Measurements from ENCODE around the gene CCR5AS.
"Not testable (repeated sequence)": the region's sequence is repeated elsewhere in the genome, so short reads cannot be mapped to it uniquely, and the experiment has no call there.

CCR5AS gene

DNA sequence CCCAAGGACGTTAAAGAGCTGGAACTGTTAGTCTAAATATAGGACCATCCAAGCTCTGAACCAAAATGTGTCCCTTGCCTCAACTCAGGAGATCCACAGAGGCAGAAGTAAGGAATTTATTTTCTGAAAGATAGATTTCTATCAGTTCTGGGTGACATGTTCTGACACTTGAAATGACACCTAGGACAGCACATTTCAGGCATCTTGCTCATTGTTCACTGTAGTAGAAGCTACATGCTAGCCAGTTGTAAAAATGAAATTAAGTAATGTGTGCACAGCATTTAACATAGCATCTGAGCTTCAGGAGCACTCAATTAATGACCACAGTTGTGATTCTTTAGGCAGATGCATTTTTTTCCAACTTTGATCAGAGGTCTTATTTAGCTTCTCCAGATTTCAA lies 52.4 kb downstream of the CCR5AS start:
- no peak for DNase-seq (ENCODE audit: low spot score)

DNA sequence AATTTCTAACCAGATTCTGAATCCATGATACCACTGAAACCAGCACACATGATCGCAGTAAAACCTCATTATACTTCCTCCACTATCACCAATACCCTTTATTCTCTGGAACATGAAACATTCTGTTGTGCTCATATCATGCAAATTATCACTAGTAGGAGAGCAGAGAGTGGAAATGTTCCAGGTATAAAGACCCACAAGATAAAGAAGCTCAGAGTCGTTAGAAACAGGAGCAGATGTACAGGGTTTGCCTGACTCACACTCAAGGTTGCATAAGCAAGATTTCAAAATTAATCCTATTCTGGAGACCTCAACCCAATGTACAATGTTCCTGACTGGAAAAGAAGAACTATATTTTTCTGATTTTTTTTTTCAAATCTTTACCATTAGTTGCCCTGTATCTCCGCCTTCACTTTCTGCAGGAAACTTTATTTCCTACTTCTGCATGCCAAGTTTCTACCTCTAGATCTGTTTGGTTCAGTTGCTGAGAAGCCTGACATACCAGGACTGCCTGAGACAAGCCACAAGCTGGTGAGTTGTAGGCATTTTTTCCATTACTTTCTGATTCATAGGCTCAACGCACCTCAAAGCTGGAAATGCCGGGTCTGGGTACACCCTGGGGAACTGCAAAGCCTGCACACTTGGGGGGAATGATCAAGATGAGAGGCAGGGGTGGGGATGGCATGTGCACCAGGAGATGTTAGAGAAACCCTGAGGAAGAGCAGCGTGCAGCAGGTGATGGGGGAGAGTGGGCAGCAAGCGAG lies 53.0 kb downstream of the CCR5AS start, which contains the start of gene CCR2:
TSS of gene CCR2 (plus strand) at position 465 of the 764 bp plus-strand sequence. CDS start 3,417 bp downstream, outside the sequence.
- no peak for DNase-seq (ENCODE audit: low spot score)

DNA sequence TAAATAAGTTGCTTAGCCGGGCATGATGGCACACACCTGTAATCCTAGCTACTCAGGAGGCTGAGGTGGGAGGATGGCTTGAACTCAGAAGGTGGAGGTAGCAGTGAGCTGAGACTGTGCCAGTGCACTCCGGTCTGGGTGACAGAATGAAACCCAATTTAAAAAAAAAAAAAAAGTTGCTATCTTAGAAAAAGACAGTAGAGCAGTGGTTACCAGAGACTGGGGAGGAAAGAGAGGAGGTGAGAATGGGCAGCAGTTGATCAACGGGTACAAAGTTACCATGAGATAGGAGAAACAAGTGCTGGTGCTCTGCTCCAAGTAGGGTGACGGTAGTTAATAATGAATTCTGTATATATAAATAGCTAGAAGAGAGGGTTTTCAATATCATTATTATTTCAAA lies 53.8 kb downstream of the CCR5AS start:
- no peak for DNase-seq (ENCODE audit: low spot score)

DNA sequence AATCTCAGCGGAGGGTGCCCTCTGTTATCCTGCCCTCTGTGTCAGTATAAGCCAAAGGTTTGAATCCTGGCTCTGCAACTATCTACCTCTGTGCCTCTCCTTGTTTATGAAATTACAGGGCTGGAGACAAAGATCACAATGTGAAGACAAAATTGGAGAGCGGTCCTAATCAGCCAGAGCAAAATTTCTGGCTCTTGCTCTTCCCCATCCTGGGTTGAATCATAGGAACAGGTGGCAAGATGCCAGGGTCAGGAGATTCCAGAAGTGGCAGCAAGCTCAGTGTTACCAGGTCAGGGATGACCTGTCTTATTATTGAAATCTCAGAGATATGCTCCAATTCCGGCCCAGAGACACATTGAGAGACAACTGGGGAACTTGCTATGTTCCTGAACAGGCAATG lies 55.2 kb downstream of the CCR5AS start:
- DNase-seq (ENCODE audit: low spot score), result no peak

DNA sequence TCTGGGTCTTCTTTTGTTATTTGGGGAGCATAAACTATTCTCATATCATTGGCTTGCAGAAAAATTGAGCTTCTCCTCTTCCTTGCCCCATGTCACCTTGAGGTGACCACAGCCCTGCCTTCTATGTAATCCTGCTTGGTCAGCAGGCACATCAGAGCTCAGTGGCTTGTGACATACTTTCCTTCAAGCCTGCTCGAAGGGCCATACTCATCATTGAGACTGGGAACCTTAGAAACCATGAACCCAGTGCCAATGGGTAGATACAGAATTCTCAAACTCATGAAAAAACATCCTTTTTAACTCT lies 56.7 kb downstream of the CCR5AS start:
- DNase-seq (ENCODE audit: low spot score), result no peak

DNA sequence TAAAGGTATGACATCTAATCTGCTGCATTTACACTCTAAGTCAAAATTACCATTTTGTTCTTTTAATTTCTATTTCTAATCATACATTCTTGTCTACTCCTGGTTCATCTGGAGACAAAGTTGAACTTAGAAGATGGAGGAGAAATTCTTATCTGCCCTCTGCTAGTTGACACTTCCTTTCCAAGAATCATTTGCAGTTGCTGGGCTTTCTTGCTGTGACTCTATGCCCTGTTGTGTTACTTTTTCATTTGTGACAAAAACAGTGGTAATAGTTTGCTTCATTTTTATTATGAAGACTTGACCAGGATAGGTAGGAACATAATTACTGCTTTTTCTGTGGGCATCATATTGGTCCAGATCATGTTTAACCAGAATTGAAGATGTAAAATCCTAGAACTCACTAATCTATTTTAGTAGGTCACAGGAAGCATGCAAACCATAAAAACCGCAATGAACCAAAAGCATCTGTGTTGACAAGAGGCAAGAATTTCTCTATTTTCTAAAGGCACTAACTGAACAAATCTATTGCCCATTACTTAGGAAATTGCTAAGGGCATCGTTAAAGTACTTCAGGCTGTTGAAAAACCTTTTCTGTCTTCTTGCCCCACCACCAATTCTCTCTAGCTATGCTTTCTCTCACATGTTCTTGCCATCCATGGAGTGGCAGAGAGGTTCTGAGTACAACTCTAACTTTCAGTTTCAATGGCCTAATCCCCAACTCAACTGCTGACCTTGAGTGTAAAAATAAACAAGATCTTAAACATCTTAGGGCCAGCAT lies 57.2 kb downstream of the CCR5AS start:
- no peak for DNase-seq (ENCODE audit: low spot score)

DNA sequence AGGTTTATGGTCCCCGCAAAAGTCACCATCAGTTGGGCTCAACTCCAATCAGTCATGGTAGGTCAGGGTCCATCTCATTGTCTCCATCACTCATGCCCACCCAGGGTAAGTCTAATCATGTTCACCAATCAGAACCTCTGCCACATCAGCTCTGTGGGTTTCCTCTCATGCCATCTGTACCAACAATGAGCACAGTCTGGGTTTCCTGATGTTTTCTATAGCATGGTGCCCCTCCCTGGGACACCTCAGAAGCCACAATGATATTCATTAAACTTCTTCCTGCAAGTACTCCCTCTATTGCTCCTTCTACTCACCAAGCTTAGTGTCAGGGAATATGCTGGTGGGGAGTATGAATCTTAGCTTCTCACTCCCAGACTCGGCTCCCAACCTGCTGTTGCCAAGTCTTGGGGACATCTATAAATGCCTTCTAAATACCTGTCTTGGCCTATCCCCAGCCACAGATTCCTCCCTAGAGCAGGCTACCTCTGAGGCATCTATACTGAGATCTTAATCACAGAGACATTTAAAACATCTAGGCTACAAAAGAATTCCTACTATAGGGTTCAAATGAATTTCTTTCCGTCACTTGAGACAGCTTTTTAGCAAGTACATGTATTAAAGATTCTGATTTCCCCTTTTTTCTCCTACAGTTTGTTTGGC lies 57.9 kb downstream of the CCR5AS start:
- no peak for DNase-seq (ENCODE audit: low spot score)

DNA sequence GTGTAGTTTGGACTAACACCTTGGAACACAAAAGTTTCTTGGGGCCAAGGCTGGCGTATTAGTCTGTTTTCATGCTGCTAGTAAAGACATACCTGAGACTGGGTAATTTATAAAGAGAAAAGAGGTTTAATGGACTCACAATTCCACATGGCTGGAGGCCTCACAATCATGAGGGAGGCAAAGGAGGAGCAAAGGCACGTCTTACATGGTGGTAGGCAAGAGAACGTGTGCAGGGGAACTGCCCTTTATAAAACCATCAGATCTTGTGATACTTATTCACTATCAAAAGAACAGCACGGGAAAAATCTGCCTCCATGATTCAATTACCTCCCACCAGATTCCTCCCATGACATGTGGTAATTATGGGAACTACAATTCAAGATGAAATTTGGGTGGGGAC lies 62.4 kb downstream of the CCR5AS start:
- DNase-seq (ENCODE audit: low spot score), result no peak

DNA sequence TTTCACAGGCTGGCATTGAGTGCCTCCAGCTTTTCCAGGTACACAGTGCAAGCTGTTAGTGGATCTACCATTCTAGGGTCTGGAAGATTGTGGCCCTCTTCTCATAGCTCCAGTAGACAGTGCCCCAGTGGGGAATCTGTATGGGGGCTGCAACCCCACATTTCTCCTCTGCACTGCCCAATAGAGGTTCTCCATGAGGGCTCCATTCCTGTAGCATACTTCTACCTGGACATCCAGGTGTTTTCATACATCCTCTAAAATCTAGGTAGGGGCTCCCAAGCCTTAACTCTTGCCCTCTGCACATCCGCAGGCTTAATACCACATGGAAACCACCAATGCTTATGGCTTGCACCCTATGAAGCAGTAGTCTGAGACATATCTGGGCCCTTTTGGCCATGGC lies 68.0 kb downstream of the CCR5AS start:
- DNase-seq (ENCODE audit: low spot score), result no peak

DNA sequence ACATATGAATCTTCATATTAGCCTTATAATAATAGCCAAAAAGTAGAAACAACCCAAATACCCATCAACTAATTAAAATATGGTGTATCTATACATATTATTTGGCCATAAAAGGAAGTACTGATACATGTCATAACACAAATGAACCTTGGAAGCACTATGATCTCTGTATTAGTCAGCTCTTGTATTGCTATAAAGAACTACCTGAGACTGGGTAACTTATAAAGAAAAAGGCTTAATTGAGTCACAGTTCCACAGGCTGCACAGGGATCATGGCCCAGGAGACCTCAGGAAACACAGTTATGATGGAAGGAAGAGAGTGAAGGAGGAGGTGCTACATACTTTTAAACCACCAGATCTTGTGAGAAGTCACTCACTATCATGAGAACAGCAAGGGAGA lies 69.0 kb downstream of the CCR5AS start:
- DNase-seq (ENCODE audit: low spot score), result no peak

DNA sequence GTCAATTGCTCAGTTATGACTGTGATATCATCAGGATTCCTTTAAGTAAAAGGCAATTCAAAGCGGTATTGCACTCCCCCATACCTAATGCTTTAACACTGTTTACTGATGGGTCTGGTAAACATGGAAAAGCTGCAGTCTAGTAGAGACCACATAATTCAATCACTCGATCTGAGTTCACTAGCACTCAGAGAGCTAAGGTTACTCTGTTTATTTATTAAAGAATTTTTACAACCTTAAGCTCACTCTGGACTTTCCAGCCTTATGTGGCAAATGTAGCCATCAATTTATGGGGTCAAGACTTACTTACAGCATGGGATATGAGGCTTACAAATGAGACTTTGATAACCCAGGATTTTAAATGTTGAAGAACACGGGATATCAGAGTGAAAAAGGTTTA lies 71.3 kb downstream of the CCR5AS start:
- no peak for DNase-seq (ENCODE audit: low spot score)

DNA sequence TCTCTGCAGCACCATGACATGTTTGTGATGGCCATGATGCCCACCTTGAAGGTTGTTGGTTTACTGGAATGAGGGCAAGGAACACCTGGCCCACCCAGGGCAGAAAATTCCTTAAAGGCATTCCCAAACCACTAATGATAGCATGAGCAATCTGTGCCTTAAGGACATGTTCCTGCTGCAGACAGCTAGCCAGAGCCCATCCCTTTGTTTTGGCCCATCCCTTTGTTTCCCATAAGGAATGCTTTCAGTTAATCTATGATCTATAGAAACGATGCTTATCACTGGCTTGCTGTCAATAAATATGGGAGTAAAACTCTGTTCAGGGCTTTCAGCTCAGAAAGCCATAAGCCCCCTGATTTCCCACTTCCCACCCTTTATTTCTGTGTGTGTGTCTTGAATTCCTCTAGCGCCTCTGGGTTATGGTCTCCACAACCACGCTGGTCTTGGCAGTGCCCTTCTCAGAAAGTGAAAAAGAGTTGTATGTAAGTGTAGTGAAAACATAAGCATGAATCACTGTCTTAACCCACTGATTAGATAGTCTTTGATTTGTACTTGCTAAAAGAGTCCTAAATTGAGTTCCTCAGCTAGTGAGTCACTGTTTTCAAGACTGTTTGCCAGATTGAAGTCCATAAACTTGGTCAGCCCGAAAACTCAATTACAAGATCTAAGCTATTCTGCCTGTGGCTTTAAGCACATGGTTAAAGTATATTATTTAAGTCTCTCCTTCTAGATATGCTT lies 72.0 kb downstream of the CCR5AS start:
- no peak for DNase-seq (ENCODE audit: low spot score)

DNA sequence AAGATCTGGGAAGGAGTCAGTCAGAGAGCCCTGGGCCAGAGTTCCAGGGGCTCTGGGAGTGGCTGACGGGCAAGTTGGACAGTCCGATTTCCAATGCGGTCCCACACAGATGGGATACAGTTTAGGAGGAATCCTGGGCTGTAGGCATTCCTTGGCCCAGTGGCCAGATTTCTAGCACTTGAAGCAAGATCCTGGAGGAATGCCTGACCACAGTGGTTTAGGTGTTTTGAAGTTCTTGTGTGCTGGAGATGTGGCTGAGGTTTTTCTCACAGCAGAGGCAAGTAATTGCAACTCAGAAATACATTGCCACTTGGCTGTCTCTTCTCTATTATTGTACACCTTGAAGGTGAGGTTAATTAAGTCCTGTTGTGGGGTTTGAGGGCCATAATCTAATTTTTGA lies 76.2 kb downstream of the CCR5AS start:
- DNase-seq (ENCODE audit: low spot score), result not testable (repeated sequence)

DNA sequence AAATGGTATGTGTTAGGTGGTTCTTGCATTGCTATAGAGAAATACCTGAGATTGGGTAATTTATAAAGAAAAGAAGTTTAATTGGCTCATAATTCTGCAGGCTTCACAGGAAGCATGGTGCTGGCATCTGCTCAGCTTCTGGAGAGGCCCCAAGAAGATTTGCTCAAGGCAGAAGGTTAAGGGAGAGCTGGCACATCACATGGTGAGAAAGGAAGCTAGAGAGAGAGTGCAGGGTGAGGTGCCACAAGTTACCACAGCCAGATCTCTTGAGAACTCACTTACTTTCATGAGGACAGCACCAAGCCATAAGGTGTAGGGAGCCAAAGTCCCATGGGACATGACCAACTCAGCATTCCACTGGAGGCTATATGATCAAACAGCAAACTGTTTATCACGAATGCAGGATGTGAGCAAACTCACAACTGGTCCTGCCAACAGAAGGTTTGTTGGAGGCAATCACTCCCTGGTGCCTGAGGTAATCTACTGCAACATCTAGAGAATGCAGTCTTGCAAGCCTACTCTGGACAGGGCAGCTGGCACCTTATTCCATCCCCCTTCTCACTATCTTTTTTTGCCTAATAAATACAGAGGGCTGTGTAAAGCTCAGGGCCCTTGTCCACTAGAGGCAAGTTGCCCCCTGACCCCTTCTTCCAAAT lies 81.1 kb downstream of the CCR5AS start:
- DNase-seq (ENCODE audit: low spot score), result no peak

DNA sequence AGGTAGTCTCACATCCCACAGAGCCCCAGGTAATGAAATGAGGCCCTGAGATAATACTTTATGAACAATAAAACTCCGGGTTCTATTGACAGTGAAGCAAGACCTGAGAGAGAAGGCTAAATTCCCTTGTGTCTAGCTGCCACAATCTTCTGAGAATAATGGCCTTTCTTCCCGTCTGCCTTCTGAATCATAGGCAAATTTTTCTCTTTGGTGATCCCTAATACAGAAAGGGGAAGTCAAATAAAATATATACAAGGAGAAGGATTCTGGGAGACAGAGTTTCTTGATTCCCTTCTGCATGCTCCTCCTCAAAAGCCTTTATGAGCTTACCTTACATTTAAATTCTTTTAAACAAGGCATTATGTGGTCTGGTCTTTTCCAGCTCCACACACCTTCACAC lies 82.8 kb downstream of the CCR5AS start:
- DNase-seq (ENCODE audit: low spot score), result no peak

DNA sequence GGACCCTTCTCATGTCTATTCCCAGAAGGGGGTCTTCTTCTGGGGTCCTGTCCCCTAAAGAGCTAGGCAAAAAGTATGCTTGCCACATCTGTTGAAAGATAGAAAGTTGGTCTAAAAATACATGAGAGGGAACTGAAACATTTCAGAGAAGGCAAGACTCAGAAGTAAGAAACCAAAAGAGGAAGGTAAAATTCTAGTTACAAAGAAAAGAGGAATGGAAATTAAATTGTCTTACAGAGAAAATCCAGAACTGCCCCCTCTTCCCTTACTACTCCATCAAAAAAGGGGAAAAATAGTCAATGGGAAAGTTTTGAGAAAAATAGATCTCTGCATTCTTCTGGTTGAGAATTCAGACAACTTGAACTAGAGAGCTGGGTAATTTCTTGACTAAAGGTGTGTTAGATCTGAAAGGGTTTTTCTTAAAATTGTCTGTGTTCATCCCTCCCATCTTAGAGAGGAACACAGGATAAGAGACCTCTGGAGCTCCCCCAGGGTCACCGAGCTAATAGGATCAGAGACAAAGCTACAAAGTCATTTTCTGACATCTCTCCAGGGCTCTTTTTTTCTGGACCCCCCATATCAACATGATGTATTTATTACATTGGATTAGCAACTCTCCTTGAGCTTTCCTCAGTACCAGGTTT lies 85.3 kb downstream of the CCR5AS start:
- DNase-seq (ENCODE audit: low spot score), result no peak

DNA sequence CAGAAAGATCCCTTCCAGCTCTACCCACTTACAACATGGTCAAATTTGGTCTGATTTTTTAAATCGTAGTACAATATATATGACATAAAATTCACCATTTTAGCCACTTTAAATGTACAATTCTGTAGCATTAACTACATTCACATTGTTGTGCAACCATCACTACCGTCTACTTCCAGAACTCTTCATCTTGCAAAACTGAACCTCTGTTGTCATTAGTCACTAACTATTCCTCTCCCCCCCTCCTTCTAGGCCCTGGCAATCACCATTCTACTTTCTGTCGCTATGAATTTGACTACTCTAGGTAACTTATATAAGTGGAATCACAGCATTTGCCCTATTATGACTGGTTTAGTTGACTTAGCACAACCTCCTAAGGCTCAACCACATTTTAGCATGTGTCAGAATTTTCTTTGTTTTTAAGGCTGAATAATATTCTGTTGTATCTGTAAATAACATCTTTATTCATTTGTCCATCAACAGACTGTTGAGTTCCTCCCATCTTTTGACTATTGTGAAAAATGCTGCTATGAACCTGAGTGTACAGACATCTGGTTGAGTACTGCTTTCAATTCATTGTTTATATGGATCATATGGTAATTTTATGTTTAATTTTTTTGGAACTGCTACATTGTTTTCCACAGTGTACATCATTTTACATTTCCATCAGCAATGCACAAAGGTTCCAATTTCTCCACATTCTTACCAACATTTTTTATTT lies 88.5 kb downstream of the CCR5AS start:
- no peak for DNase-seq (ENCODE audit: low spot score)

DNA sequence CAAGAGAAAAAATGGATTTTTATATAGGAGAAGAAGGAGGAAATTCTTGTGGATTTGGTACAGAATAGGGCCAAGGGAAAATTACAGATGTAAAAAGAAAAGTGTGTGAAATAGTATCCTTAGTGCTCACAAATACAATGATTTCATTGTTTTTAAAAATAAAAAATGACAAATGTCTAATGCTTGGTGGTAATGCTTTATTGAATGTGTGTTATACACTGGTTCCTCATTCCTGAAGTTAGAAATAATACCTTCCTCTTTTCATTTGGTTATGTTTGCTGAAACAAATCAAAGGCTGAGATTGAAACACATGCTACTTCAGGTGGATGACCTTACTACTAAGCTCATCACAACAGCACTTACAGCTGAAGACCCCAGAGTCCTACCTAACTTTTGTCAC lies 90.7 kb downstream of the CCR5AS start:
- no peak for DNase-seq (ENCODE audit: low spot score)

DNA sequence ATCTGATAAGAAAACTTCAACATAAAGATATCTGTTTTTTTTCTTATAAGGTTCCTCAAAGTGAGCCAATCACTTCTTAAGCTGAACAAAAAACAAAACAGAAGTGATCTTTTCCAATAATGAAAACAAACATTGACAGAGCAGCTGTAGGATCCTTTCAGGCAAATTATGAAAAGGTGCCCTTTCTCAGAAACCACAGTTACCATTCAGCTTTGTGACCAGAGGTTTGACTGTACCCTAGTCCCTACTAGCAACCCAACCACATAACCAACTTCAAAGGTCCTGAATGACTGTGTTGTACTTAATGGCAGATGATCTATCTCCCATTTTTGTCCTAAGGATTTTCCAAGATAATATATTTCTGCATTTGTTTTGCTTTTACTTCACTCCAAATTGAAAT lies 92.3 kb downstream of the CCR5AS start:
- DNase-seq (ENCODE audit: low spot score), result no peak
